Lung (tissue), 12 donors: ENCODE results near the gene TPRG1. TPM values are rescaled to one million over a fixed set of nuclear protein-coding genes. Genes with fewer than 3 reads are reported as not detected.
A peak's percentile ranks its signal among the peaks of the same experiment; 100 is the strongest.

Experiments used
- ATAC-seq: fragments of 200-7000 bp; cut with Tn5 transposase; one replicate; pipeline ENCODE4 v1.9.1; 2020; ENCODE audit warnings: moderate number of reproducible peaks; ENCODE audit not compliant: insufficient read depth, low FRiP score
- DNase-seq, 3 donors: peaks; one replicate each; pipeline ENCODE4 v3.0.0-alpha.2; 2013 to 2017
- H3K27ac ChIP-seq, 2 donors: one replicate each; pipeline ENCODE4 v1.5.1; 2013; ENCODE audit warnings: mild to moderate bottlenecking in 2 of 2, moderate library complexity in 2 of 2, control low read depth in 1 of 2, inconsistent platforms in 1 of 2, low read depth in 1 of 2, low read length in 1 of 2
- H3K27me3 ChIP-seq, 3 donors: one replicate each; pipeline ENCODE4 v1.5.1; 2013; ENCODE audit warnings: low read length in 2 of 3; ENCODE audit not compliant: control insufficient read depth in 3 of 3, insufficient read depth in 3 of 3
- H3K36me3 ChIP-seq, 4 donors: one replicate each; pipeline ENCODE4 v1.5.1; 2013; ENCODE audit warnings: low read length in 4 of 4, mild to moderate bottlenecking in 1 of 4, moderate library complexity in 1 of 4; ENCODE audit not compliant: control insufficient read depth in 4 of 4, insufficient read depth in 4 of 4
- H3K4me1 ChIP-seq, 5 donors: one replicate each; pipeline ENCODE4 v1.5.1; 2013; ENCODE audit warnings: low read length in 5 of 5, mild to moderate bottlenecking in 2 of 5, moderate library complexity in 1 of 5; ENCODE audit not compliant: control insufficient read depth in 5 of 5, insufficient read depth in 5 of 5
- H3K4me3 ChIP-seq: one replicate; pipeline ENCODE4 v1.5.1; 2013; ENCODE audit warnings: mild to moderate bottlenecking, control low read depth, moderate library complexity
- H3K9ac ChIP-seq, 2 donors: one replicate each; pipeline ENCODE4 v1.5.1; 2013; ENCODE audit warnings: low read length in 2 of 2, control low read depth in 1 of 2; ENCODE audit not compliant: insufficient read depth in 1 of 2
- H3K9me3 ChIP-seq, 4 donors: one replicate each; pipeline ENCODE4 v1.5.1; 2013; ENCODE audit warnings: low read length in 3 of 4, mild to moderate bottlenecking in 1 of 4, moderate library complexity in 1 of 4; ENCODE audit not compliant: control insufficient read depth in 4 of 4, insufficient read depth in 3 of 4
- WGBS, 2 donors: extraction: QIAGEN DNeasy Blood & Tissue Kit; methylation state at CpG; one replicate each; pipeline ENCODE4 v1.1.7; 2013; 5-methylcytosine and 5-hydroxymethylcytosine counted together
- polyA plus RNA-seq, 2 donors: library from polyadenylated mRNA; stranded (reverse); fragments of 200-250 nt; gene quantifications; one replicate each; pipeline ENCODE4 v1.2.1, GENCODE V29; 2013
- total RNA-seq, 2 donors: library from RNA; depleted of rRNA in 1 of 2; stranded (reverse); fragments of >200 nt in 1 of 2; gene quantifications; one replicate each; pipeline ENCODE4 v1.2.1, GENCODE V29; 2014 to 2021
- TF ChIP-seq, protein P1 (sequence below): IDR thresholded peaks from 2 replicates; pipeline ENCODE4 v1.5.1; 2012; ENCODE audit warnings: mild to moderate bottlenecking; ENCODE audit errors: control extremely low read depth, extremely low read depth
- donor health status: control.
- donor health status: control.
- donor health status: Bipolar disorder and iron deficiency.
- donor health status: healthy.
- donor health status: DM: yes; HTN: yes; CAD: no.

TPRG1 gene
- total and polyA plus RNA-seq, 4 donors = 3.7 to 13.8 (median 9.4) TPM

DNA sequence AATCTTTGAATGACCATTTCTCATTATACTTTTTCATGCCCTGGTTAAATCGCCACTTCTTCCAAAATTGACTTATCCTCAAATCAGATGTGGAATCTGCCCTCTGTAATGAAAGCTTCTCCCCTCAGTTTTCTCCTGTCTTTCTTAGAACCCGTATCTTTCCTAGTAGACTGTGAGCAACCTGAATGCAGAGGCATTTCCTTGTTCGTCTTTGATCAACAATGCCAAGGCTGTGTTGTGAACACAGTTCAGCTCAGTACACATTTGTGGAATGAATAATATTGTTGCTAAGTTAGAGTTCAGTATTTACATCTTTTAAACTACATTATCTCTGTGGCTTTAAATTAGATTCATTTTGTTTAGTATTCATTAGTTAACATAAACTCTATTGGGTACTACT is 123.3 kb downstream of the TPRG1 start:
- Histone ChIP-seq H3K4me3 (no peak overlapping the region), H3K27me3 (no peaks in the 10 kb centered on the region), H3K27ac (no peak overlapping the region), H3K36me3 (no peaks in the 10 kb centered on the region), H3K4me1 (no peaks in the 10 kb centered on the region), H3K9me3 (no peaks in the 10 kb centered on the region), H3K9ac (no peak overlapping the region)
- TF ChIP-seq, protein P1, sequence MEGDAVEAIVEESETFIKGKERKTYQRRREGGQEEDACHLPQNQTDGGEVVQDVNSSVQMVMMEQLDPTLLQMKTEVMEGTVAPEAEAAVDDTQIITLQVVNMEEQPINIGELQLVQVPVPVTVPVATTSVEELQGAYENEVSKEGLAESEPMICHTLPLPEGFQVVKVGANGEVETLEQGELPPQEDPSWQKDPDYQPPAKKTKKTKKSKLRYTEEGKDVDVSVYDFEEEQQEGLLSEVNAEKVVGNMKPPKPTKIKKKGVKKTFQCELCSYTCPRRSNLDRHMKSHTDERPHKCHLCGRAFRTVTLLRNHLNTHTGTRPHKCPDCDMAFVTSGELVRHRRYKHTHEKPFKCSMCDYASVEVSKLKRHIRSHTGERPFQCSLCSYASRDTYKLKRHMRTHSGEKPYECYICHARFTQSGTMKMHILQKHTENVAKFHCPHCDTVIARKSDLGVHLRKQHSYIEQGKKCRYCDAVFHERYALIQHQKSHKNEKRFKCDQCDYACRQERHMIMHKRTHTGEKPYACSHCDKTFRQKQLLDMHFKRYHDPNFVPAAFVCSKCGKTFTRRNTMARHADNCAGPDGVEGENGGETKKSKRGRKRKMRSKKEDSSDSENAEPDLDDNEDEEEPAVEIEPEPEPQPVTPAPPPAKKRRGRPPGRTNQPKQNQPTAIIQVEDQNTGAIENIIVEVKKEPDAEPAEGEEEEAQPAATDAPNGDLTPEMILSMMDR = no peak
- DNase-seq = no peak
- WGBS, 2 donors = 88 to 93% methylated on average over 3 of the region's 3 CpGs
- no peak for ATAC-seq

DNA sequence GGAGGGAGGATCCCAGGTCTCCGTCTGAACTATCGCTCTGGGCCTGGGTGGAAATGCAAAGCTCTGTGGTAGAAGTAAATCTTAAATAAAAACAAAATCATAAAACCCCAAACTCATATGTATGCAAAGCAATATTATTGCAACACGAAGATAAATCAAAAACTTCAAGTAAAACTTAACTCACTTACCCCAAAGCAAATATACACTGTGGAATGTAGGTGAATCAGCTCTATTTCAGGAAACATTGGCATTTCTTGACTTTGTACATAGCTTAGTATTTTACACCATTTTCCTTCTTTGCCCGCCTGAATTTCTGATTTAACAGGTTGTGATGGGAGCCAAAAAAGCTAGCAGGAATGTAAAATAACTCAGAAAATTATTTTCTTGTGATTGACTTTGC is 126.2 kb downstream of the TPRG1 start:
- TF ChIP-seq, protein P1 = no peak
- H3K27ac ChIP-seq = no peak overlapping the region
- no peaks in the 10 kb centered on the region for H3K36me3 ChIP-seq
- peaks cover 0 to 3% (median 0%) of the 10 kb centered on the region in 5 donors for H3K4me1 ChIP-seq
- no peak overlapping the region for H3K9ac ChIP-seq
- WGBS, 2 donors = 81 to 91% methylated on average over 4 of the region's 4 CpGs
- DNase-seq = peak in 1 of 3 donors; percentile 24
- no peak overlapping the region for H3K4me3 ChIP-seq
- no peak for ATAC-seq
- H3K9me3 ChIP-seq = no peaks in the 10 kb centered on the region
- H3K27me3 ChIP-seq = no peaks in the 10 kb centered on the region

- Histone ChIP-seq H3K9me3 (no peaks in the 10 kb centered on the region), H3K27me3 (no peaks in the 10 kb centered on the region), H3K27ac (no peak overlapping the region), H3K36me3 (no peaks in the 10 kb centered on the region), H3K4me1 (peaks cover 0 to 3% (median 0%) of the 10 kb centered on the region in 5 donors), H3K4me3 (no peak overlapping the region), H3K9ac (no peak overlapping the region)
- DNase-seq (no peak), ATAC-seq (no peak)
- TF ChIP-seq, protein P1 = no peak
- WGBS, 2 donors = 80 to 92% methylated on average over 4 of the region's 4 CpGs
Observed at GRCh38 chr3:189298469-189299375, 127.0 kb downstream of the TPRG1 start.
